ENCODE data around the gene STRBP. TPM values are rescaled to one million over a fixed set of nuclear protein-coding genes. Genes with fewer than 3 reads are reported as not detected.
"Not testable (repeated sequence)": the region's sequence is repeated elsewhere in the genome, so short reads cannot be mapped to it uniquely, and the experiment has no call there.

Gene STRBP
- total RNA-seq, 1 donor from 2014 or later, result 22.1 TPM

DNA sequence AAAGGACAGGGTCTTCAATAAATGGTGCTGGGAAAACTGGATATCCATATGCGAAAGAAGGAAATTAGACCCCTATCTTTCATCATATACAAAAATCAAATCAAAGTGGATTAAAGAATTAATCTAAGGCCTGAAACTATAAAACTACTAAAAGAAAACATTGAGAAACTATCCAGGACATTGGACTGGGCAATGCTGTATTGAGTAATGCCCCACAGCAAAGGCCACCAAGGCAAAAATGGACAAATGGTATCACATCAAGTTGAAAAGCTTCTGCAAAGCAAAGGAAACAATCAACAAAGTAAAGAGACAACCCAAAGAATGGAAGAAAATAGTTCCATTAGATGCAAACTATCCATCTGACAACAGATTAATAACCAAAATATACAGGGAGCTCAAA lies 72.3 kb downstream of the STRBP start:
- Mint-ChIP-seq H3K4me1 (ENCODE audit: low read depth) (no peaks in the 10 kb centered on the region), H3K9me3 (no peaks in the 10 kb centered on the region), H3K36me3 (ENCODE audit: low read depth) (no peaks in the 10 kb centered on the region), H3K4me3 (no peak overlapping the region), H3K27me3 (ENCODE audit: insufficient read depth) (no peaks in the 10 kb centered on the region), H3K27ac (no peak overlapping the region)
- DNase-seq (ENCODE audit: low spot score), result no peak
- intact Hi-C loops (cut with micrococcal nuclease), result no loop called here

DNA sequence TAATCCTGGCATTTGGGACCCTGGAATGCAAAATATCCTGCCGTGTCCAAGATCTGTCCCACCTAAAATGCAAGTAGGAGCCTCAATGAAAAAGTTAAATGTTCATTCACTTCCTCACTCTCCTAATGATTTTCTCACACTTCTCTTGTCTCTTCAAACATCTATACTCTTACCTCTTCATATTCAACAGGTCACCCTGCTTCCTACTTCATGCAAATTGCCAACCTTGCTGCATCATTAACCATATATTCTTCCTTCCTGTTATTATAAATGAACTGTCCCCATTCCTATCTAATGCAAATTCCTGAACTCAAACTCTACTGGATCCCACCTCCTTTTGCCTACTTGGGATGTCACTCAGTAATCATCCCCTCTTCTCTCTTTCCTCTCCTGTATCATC lies 74.4 kb downstream of the STRBP start:
- H3K4me1 Mint-ChIP-seq (ENCODE audit: low read depth), result no peaks in the 10 kb centered on the region
- no peaks in the 10 kb centered on the region for H3K9me3 Mint-ChIP-seq
- H3K27ac Mint-ChIP-seq, result no peak overlapping the region
- H3K4me3 Mint-ChIP-seq, result no peak overlapping the region
- DNase-seq (ENCODE audit: low spot score), result no peak
- no peaks in the 10 kb centered on the region for H3K36me3 Mint-ChIP-seq (ENCODE audit: low read depth)
- intact Hi-C loops (cut with micrococcal nuclease), result no loop called here
- no peaks in the 10 kb centered on the region for H3K27me3 Mint-ChIP-seq (ENCODE audit: insufficient read depth)

DNA sequence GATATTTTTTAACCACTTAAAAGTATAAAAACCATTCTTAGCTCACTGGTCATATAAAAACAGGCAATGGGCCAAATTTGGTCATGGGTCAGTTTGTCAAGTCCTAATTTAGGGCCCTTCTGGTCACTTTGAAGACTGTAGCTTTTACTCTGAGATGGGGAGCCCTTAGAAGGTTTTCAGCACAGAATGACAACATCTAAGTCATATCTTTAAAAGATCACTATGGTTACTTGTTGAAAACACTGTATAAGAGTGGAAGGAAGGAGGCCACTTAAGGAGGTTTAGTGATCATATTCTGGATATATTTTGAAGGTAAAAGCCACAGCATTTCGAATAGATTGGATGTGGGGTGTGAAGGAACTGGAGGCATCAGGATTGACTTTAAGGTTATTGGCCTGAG lies 76.7 kb downstream of the STRBP start:
- Mint-ChIP-seq H3K4me1 (ENCODE audit: low read depth) (no peaks in the 10 kb centered on the region), H3K27ac (no peak overlapping the region), H3K27me3 (ENCODE audit: insufficient read depth) (no peaks in the 10 kb centered on the region), H3K36me3 (ENCODE audit: low read depth) (no peaks in the 10 kb centered on the region), H3K4me3 (no peak overlapping the region), H3K9me3 (no peaks in the 10 kb centered on the region)
- no peak for DNase-seq (ENCODE audit: low spot score)
- intact Hi-C loops (cut with micrococcal nuclease), result no loop called here

DNA sequence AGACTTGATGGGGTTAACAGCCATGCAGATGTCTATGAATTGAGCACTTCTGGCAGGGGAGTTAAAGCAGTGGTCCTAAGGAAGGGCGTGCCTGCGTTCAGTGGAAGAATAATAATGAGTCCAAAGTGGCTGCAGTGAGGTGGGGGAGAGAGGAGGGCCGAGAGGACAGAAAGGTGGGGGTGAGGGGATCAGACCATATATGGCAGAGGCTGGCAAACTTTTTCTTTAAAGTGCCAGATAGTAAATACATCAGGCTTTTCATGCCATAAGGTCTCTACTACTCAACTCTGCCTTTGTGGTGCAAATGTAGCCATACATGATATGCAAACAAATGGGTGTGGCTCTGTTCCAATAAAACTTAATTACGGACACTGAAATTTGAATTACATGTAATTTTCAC lies 77.1 kb downstream of the STRBP start:
- intact Hi-C loops (cut with micrococcal nuclease), result no loop called here
- Mint-ChIP-seq H3K27ac (no peak overlapping the region), H3K4me1 (ENCODE audit: low read depth) (no peaks in the 10 kb centered on the region), H3K27me3 (ENCODE audit: insufficient read depth) (no peaks in the 10 kb centered on the region), H3K36me3 (ENCODE audit: low read depth) (no peaks in the 10 kb centered on the region), H3K4me3 (no peak overlapping the region), H3K9me3 (no peaks in the 10 kb centered on the region)
- DNase-seq (ENCODE audit: low spot score), result no peak

DNA sequence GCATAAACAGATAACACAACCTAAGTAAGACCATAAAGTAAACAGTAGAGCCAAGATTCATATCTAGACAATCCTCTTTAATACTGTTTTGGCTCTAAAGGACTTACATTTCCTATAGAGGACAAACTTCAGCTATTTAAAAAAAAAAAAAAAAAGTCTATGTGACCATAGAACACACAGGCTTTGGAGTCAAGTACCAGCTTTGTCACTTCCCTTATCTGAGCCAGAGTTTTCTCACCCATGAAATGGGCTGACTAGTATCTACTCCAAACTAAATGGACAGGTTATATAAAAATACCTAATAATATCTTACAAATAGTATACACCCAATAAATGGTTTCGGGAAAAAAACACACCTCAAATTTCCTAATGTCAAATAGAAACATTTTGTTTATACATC lies 81.3 kb downstream of the STRBP start:
- no peaks in the 10 kb centered on the region for H3K27me3 Mint-ChIP-seq (ENCODE audit: insufficient read depth)
- DNase-seq (ENCODE audit: low spot score), result no peak
- H3K36me3 Mint-ChIP-seq (ENCODE audit: low read depth), result no peaks in the 10 kb centered on the region
- H3K27ac Mint-ChIP-seq, result no peak overlapping the region
- intact Hi-C loops (cut with micrococcal nuclease), result no loop called here
- H3K4me3 Mint-ChIP-seq, result no peak overlapping the region
- H3K9me3 Mint-ChIP-seq, result no peaks in the 10 kb centered on the region
- no peaks in the 10 kb centered on the region for H3K4me1 Mint-ChIP-seq (ENCODE audit: low read depth)

DNA sequence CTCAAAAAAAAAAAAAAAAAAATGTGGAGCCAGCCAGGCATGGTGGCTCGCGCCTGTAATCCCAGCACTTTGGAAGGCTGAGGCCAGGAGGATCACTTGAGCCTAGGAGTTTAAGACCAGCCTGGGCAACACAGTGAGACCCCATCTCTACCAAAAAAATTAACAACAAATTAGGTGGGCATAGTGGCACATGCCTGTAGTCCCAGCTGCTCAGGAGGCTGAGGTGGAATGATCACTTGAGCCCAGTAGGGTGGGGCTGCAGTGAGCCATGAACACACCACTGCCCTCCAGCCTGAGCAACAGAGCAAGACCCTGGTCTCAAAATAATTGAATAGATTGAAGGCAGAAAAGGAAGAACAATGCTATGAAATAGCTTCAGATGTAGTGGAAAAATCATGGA lies 82.4 kb downstream of the STRBP start:
- H3K4me3 Mint-ChIP-seq; H3K36me3 Mint-ChIP-seq (ENCODE audit: low read depth); H3K27me3 Mint-ChIP-seq (ENCODE audit: insufficient read depth); intact Hi-C loops (cut with micrococcal nuclease); H3K27ac Mint-ChIP-seq; H3K4me1 Mint-ChIP-seq (ENCODE audit: low read depth); DNase-seq (ENCODE audit: low spot score); H3K9me3 Mint-ChIP-seq: not testable (repeated sequence)

DNA sequence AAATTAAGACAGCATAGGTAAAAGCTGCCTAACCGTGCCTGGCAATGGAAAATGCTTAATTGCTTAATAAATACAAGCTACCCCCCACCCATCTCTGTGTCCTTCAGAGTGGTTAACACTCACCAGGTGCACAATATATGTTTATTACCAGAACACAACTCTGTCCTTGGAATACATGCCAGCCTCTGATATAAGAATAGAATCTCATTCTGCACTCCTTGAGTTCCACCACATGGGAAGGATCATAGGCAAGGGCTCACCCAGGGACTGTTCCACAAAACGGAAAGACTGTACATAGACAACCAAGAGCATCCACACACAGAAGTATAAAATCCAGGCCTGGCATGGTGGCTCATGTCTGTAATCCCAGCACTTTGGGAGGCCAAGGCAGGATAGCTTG lies 91.4 kb downstream of the STRBP start:
- Mint-ChIP-seq H3K36me3 (ENCODE audit: low read depth) (peaks cover 4% of the 10 kb centered on the region), H3K4me3 (no peak overlapping the region), H3K4me1 (ENCODE audit: low read depth) (peaks cover 19% of the 10 kb centered on the region), H3K27me3 (ENCODE audit: insufficient read depth) (no peaks in the 10 kb centered on the region), H3K27ac (no peak overlapping the region), H3K9me3 (no peaks in the 10 kb centered on the region)
- DNase-seq (ENCODE audit: low spot score), result no peak
- intact Hi-C loops (cut with micrococcal nuclease), result no loop called here

DNA sequence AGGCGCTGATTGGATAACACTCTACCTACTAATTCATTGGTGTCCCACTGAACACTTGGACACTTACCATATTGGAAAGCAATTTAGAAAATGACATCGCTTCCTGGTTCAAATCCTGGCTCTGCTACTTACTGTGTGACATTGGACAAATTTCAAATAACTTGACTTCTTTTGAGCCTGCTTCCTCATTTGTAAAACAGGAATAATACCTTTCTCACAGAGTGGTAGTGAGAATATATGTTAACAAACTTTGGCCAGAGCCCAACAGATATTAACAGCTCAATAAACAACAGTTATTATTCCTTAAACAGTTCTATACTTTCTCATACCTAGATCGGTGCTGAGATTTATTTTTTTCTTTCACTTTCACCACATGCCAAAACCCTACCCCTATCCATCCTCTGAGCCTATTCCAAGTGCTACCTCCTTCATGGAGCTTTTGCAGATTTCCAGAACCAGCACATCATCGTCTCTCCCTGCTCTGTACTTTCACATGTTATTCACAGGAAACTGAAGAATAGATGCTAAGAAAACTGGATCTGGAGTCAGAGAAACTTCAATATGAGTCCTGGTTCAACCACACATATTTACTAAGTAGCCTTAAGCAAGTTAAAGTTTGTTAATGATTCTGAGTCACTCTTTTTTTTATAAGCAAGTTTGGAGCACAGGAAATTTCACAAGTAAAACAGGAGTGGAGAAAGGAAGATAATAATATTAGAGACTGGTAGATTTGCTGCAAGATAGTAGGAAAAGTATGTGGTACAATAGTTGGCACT lies 92.3 kb downstream of the STRBP start:
- DNase-seq (ENCODE audit: low spot score), result no peak
- intact Hi-C loops (cut with micrococcal nuclease), result no loop called here
- peaks cover 19% of the 10 kb centered on the region for H3K4me1 Mint-ChIP-seq (ENCODE audit: low read depth)
- H3K27me3 Mint-ChIP-seq (ENCODE audit: insufficient read depth), result no peaks in the 10 kb centered on the region
- H3K27ac Mint-ChIP-seq, result no peak overlapping the region
- H3K9me3 Mint-ChIP-seq, result no peaks in the 10 kb centered on the region
- no peak overlapping the region for H3K4me3 Mint-ChIP-seq
- peaks cover 4% of the 10 kb centered on the region for H3K36me3 Mint-ChIP-seq (ENCODE audit: low read depth)

DNA sequence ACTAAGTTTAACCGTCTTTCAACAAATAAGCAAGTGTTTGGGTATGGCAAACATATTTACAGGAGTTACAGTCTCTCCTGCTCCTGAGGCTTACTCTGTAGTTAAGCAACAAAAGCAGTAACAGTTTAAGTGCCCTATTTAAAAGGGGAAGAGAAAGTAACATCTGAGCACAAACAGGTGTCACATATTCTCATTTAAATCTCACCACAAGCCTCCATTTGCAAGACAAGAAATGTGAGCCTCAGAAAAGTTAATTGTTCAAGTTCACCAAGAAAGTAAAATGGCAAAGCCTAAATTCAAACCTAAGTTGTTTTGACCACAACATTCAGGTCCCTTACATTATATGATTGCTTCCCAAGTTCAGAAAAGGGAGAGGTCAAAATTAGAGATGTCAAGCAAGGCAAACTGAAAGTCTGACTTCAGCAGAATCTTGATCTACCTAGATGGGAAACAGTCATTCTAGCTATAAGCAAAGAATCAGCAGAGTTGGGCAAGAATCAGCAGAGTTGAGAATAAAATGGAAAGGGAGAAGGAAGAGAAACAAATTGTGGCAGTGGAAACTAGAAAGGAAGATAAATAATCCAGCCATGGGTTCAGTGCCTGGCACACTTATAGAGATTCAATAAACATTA lies 93.4 kb downstream of the STRBP start:
- intact Hi-C loops (cut with micrococcal nuclease), result no loop called here
- H3K27ac Mint-ChIP-seq, result no peak overlapping the region
- DNase-seq (ENCODE audit: low spot score), result no peak
- H3K4me1 Mint-ChIP-seq (ENCODE audit: low read depth), result peaks cover 19% of the 10 kb centered on the region
- H3K27me3 Mint-ChIP-seq (ENCODE audit: insufficient read depth), result no peaks in the 10 kb centered on the region
- H3K4me3 Mint-ChIP-seq, result no peak overlapping the region
- H3K36me3 Mint-ChIP-seq (ENCODE audit: low read depth), result peaks cover 4% of the 10 kb centered on the region
- H3K9me3 Mint-ChIP-seq, result no peaks in the 10 kb centered on the region

DNA sequence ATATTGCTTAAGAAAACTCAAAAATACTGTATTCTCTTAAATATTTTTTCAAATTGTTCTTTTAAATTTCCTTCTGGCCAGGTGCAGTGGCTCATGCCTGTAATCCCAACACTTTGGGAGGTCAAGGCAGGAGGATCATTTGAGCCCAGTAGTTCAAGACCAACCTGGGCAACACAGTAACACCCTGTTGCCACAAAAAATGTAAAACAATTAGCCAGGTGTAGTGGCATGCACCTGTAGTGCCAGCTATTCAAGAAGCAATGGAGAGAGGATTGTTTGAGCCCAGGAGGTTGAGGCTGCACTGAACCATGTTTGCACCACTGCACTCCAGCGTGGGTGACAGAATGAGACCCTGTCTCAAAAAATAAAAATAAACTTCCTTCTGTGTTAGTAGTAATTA lies 94.3 kb downstream of the STRBP start:
- Mint-ChIP-seq H3K27ac (no peak overlapping the region), H3K27me3 (ENCODE audit: insufficient read depth) (no peaks in the 10 kb centered on the region), H3K9me3 (no peaks in the 10 kb centered on the region), H3K4me3 (no peak overlapping the region), H3K36me3 (ENCODE audit: low read depth) (peaks cover 4% of the 10 kb centered on the region), H3K4me1 (ENCODE audit: low read depth) (peaks cover 19% of the 10 kb centered on the region)
- intact Hi-C loops (cut with micrococcal nuclease), result no loop called here
- DNase-seq (ENCODE audit: low spot score), result no peak

DNA sequence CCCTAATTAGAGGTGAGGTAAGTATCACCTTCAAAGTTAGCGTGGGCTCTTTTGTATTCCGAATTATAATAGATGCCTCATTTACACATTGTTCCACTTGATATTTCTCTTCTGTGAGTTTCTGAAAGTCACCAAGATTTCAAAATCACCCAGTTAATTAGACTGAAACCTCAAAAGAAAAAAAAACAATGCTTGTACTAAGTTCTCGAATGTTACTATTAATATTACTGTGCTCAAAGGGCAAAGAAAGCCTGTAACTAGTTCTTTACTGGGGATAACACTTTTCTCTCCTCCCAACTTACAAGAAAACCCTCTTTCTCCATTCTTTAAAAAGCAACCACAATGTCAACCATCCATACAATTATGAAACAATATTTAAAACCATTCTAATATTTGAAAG lies 98.5 kb downstream of the STRBP start:
- H3K9me3 Mint-ChIP-seq, result no peaks in the 10 kb centered on the region
- no peaks in the 10 kb centered on the region for H3K27me3 Mint-ChIP-seq (ENCODE audit: insufficient read depth)
- no peaks in the 10 kb centered on the region for H3K36me3 Mint-ChIP-seq (ENCODE audit: low read depth)
- H3K4me1 Mint-ChIP-seq (ENCODE audit: low read depth), result peaks cover 5% of the 10 kb centered on the region
- DNase-seq (ENCODE audit: low spot score), result no peak
- intact Hi-C loops (cut with micrococcal nuclease), result no loop called here
- no peak overlapping the region for H3K27ac Mint-ChIP-seq
- no peak overlapping the region for H3K4me3 Mint-ChIP-seq

DNA sequence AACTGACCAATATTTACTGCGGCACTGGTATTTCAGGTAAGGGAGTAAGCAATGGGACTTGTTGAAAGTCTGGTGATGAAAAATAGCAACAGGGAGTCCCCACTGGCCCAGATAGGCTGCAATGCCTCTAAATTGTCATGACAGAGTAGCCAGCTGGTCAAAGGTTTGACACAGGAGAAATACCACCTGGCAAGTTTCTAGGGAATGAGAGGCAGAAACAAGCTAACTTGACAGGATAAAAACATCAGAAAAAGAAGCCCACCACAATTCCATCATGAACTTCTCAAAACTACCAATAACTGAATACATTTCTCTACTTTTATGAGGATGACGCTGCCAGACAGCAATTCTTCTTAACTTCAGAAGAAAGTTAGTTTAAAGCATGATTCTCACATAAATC lies 99.8 kb downstream of the STRBP start:
- Mint-ChIP-seq H3K9me3 (no peaks in the 10 kb centered on the region), H3K27me3 (ENCODE audit: insufficient read depth) (no peaks in the 10 kb centered on the region), H3K27ac (no peak overlapping the region), H3K36me3 (ENCODE audit: low read depth) (no peaks in the 10 kb centered on the region), H3K4me3 (no peak overlapping the region), H3K4me1 (ENCODE audit: low read depth) (no peaks in the 10 kb centered on the region)
- DNase-seq (ENCODE audit: low spot score), result no peak
- intact Hi-C loops (cut with micrococcal nuclease), result no loop called here

DNA sequence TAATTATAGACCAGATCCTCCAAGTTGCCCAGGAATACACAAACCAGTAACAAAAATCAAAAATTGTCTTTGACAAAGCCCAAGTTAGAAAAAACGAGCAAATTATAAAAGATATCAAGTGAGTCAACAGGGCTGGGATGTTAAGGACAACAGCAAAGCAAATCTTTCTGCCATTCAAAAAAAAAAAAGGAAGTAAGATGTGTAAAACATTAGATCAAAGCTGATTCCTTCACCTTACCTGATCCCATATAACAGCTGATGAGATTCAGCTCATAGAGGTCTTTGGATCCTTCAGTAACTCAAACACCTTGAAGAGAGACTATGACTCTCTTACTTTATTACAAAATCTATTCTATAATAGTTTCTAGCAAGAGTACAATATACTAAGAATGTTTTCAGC lies 100.9 kb downstream of the STRBP start:
- no peaks in the 10 kb centered on the region for H3K4me1 Mint-ChIP-seq (ENCODE audit: low read depth)
- no peaks in the 10 kb centered on the region for H3K27me3 Mint-ChIP-seq (ENCODE audit: insufficient read depth)
- no peak overlapping the region for H3K4me3 Mint-ChIP-seq
- no peak overlapping the region for H3K27ac Mint-ChIP-seq
- no peaks in the 10 kb centered on the region for H3K9me3 Mint-ChIP-seq
- intact Hi-C loops (cut with micrococcal nuclease), result no loop called here
- no peaks in the 10 kb centered on the region for H3K36me3 Mint-ChIP-seq (ENCODE audit: low read depth)
- DNase-seq (ENCODE audit: low spot score), result no peak

DNA sequence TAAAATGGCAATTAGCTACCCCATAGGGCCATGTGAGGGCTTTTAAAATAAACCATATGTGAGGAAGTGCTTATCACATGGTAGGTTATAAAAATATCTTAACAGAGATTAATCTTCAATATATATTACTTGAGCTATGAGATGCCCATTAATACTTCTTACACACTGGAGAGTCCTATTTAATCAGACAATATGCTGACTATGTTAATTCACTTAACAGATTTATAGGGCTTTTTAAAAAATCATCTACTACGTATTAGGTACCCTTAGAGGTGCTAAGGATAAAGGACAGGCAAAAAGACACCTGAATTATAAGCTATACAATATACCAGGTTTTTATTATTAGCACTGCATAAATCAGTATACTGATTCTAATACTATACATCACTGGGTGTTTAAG lies 102.6 kb downstream of the STRBP start:
- H3K27me3 Mint-ChIP-seq (ENCODE audit: insufficient read depth), result no peaks in the 10 kb centered on the region
- no peak overlapping the region for H3K4me3 Mint-ChIP-seq
- no peaks in the 10 kb centered on the region for H3K36me3 Mint-ChIP-seq (ENCODE audit: low read depth)
- intact Hi-C loops (cut with micrococcal nuclease), result no loop called here
- H3K4me1 Mint-ChIP-seq (ENCODE audit: low read depth), result no peaks in the 10 kb centered on the region
- no peak for DNase-seq (ENCODE audit: low spot score)
- H3K9me3 Mint-ChIP-seq, result no peaks in the 10 kb centered on the region
- no peak overlapping the region for H3K27ac Mint-ChIP-seq

Measured in activated T-helper 1 cell treated with anti-CD3 and anti-CD28 coated beads, Interleukin-12 subunit alpha, Interleukin-12 subunit beta, Interleukin-2, Interleukin-4 antibody, amounts not matched to agents 30 ng/mL and 10 ng/mL and 1 ng/mL, durations not matched to agents 14 hours and 24 hours and 36 hours (primary cell).